ENCODE measurements around the gene SLC2A13.

The SLC2A13 gene

DNA sequence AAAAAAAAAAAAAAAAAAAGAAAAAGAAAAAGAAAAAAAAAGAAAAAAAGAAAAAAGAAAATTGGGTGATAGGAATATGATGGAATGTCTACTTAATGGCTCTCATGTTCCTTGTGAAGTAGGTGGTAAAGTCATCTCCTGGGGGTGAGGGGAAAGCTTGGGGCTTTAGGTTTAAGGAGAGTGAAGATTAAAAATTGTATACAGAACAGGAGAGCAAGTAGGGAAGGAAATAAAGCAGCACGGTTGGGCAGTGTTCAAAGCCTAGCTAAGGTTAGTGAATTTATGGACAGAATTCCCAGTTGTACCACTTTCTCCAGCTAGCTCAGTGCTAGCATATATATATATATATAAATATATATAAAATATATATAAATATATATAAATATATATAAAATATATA, 40.0 kb upstream of the SLC2A13 start:
- H3K4me3 ChIP-seq (ENCODE audit: low read depth, low read length): no peak overlapping the region

GRCh38 chr12:40144023-40144422, 38.1 kb upstream of the SLC2A13 start:
- TF ChIP-seq, protein P1, sequence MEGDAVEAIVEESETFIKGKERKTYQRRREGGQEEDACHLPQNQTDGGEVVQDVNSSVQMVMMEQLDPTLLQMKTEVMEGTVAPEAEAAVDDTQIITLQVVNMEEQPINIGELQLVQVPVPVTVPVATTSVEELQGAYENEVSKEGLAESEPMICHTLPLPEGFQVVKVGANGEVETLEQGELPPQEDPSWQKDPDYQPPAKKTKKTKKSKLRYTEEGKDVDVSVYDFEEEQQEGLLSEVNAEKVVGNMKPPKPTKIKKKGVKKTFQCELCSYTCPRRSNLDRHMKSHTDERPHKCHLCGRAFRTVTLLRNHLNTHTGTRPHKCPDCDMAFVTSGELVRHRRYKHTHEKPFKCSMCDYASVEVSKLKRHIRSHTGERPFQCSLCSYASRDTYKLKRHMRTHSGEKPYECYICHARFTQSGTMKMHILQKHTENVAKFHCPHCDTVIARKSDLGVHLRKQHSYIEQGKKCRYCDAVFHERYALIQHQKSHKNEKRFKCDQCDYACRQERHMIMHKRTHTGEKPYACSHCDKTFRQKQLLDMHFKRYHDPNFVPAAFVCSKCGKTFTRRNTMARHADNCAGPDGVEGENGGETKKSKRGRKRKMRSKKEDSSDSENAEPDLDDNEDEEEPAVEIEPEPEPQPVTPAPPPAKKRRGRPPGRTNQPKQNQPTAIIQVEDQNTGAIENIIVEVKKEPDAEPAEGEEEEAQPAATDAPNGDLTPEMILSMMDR (IDR thresholded peaks at IDR 0.05; ENCODE audit: low read depth, low read length, missing control alignments): no peak
- DNase-seq (ENCODE audit: low read depth): no peak
- H3K4me3 ChIP-seq (ENCODE audit: low read depth, low read length): no peak overlapping the region

More for the DNA sequence above, 40.0 kb upstream of the SLC2A13 start:
- no peak for DNase-seq (ENCODE audit: low read depth)
- TF ChIP-seq, protein P1 (IDR thresholded peaks at IDR 0.05; ENCODE audit: low read depth, low read length, missing control alignments): no peak

GRCh38 chr12:40142001-40142744, 36.3 kb upstream of the SLC2A13 start:
- TF ChIP-seq, protein P1 (IDR thresholded peaks at IDR 0.05; ENCODE audit: low read depth, low read length, missing control alignments): no peak
- no peak for DNase-seq (ENCODE audit: low read depth)
- no peak overlapping the region for H3K4me3 ChIP-seq (ENCODE audit: low read depth, low read length)

DNA sequence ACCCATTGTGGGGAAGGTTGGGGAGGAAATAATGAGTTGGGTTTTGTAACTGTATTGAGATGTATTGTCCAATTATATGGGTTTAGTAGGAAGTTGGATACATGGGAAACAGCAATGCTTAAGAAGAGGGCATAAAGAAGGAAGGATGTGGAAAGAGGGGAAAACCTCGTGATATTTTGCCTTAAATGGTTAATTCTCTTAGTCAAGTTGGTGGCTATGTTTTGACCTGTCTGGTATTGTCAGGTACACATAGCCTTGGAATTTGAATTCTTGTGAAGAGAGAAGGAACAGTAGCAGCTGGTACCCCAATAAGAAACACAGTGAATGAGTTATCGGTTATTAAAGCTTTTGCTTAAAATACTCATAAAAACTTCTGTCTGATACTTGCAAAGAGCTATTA, 32.6 kb upstream of the SLC2A13 start:
- TF ChIP-seq, protein P1 (IDR thresholded peaks at IDR 0.05; ENCODE audit: low read depth, low read length, missing control alignments): no peak
- H3K4me3 ChIP-seq (ENCODE audit: low read depth, low read length): no peak overlapping the region
- no peak for DNase-seq (ENCODE audit: low read depth)

DNA sequence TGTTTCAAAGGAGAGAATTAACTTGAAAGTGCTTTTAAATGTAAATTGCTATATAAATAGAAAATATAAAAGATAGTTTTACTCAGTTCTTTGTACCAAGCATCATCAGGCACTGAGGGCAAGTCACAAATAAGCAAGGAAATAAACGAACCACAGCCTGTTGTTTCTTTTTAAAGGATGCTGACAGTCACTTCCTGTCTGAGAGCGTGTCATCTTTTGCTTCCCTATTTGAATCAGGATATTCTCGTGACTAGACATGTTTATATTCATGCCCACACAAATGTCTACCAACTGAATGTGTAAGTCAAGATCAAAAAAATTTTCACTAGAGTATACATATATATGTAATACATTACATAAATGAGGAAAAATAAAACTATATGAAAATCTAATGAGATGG, 31.4 kb upstream of the SLC2A13 start:
- TF ChIP-seq, protein P1 (IDR thresholded peaks at IDR 0.05; ENCODE audit: low read depth, low read length, missing control alignments): no peak
- DNase-seq (ENCODE audit: low read depth): no peak
- H3K4me3 ChIP-seq (ENCODE audit: low read depth, low read length): no peak overlapping the region

DNA sequence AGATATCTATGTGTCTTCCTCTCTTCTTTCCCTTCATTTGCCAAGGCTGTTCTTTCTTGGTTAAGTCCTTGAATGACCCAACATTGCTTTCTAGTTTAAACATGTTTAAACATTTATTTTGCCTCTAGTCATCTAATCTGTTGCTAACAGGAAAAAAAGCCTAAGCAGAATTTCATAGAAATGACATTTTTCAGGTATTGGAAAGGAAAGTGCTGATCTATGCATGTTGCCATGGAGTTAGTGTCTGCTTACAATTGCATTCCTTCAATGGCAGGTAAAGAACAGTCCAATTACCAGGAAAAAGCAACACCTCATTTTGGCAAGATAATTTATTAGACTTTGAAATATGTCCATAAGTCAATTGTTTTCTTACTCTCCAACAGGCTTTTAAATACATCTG, 21.5 kb upstream of the SLC2A13 start:
- H3K4me3 ChIP-seq (ENCODE audit: low read depth, low read length): no peak overlapping the region
- TF ChIP-seq, protein P1 (IDR thresholded peaks at IDR 0.05; ENCODE audit: low read depth, low read length, missing control alignments): no peak
- no peak for DNase-seq (ENCODE audit: low read depth)

- TF ChIP-seq, protein P1 (IDR thresholded peaks at IDR 0.05; ENCODE audit: low read depth, low read length, missing control alignments): no peak
- no peak for DNase-seq (ENCODE audit: low read depth)
- no peak overlapping the region for H3K4me3 ChIP-seq (ENCODE audit: low read depth, low read length)
Observed at GRCh38 chr12:40123496-40123895, 17.6 kb upstream of the SLC2A13 start.
